Right ventricle myocardium inferior (tissue), 1 donor: Measurements from ENCODE around the gene NOMO2. TPM values are rescaled to one million over a fixed set of nuclear protein-coding genes. Genes with fewer than 3 reads are reported as not detected.
A peak's percentile ranks its signal among the peaks of the same experiment; 100 is the strongest.
"Not testable (repeated sequence)": the region's sequence is repeated elsewhere in the genome, so short reads cannot be mapped to it uniquely, and the experiment has no call there.

Experiments used
- ATAC-seq: fragments of 200-7000 bp; cut with Tn5 transposase; one replicate; pipeline ENCODE4 v1.9.1; 2020; ENCODE audit warnings: mild to moderate bottlenecking, moderate library complexity
- DNase-seq: peaks from one replicate; pipeline ENCODE4 v3.0.0; 2021; ENCODE audit errors: missing footprints
- intact Hi-C: fragments of 100-400 bp; cut with DNase I; formaldehyde crosslinking; loops from one replicate; pipeline ENCODE4 v1.11.0; 2022
- total RNA-seq: library from RNA; stranded (reverse); fragmentation: NEBNext Ultra II Directional; extraction: Animal tissue kit (Norgen Biotek cat#: 25700); gene quantifications from one replicate; pipeline ENCODE4 v1.2.1, GENCODE V29; 2021
- donor health status: DM: no; HTN: yes; CAD: no; lungs with severe emphysema.

NOMO2 gene
- total RNA-seq, 1 donor from 2014 or later: 175 TPM

- intact Hi-C loops: not testable (repeated sequence)
- DNase-seq: peak; percentile 79
- peak; percentile 92 for ATAC-seq
These were observed 26.3 kb downstream of the NOMO2 start for GRCh38 chr16:18535519-18536168.

DNA sequence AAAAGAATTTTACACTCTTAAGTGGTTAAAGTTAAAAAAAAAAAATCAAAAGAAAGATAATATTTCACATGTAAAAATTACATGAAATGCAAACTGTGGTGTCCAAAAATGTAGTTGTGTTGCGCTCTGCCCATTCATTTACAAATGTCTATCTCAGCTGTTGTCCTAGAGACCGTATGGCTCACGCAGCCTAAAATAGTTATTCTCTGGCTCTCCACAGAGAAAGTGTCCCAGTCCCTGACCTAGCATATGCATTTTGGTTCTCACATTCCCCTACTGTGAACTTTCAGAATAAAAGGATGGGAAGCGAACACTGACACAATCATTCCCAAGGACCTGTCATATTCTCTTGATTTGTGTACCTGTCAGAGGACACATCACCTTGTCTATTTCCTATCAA is 27.6 kb downstream of the NOMO2 start:
- DNase-seq, intact Hi-C loops: not testable (repeated sequence)
- ATAC-seq: peak; percentile 48

DNA sequence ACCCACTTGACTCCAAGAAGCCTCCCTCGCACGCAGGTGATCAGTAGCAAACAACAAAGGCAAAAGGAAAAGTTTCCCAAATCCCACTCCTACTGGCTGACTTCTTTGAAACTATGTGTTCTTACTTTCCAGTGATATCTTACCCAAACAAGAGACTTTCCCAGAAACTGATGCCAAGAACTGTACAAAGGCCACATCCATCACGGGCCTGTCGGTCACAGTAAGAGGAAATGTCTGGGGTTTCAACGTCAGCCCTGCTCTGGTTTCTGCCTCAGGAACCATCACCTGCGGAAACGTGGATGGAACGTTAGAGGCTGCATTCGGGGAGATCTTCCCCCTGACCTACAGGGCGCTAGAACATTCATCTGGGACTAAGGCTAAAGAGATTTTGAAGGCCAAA is 30.6 kb downstream of the NOMO2 start:
- DNase-seq, ATAC-seq, intact Hi-C loops: not testable (repeated sequence)

DNA sequence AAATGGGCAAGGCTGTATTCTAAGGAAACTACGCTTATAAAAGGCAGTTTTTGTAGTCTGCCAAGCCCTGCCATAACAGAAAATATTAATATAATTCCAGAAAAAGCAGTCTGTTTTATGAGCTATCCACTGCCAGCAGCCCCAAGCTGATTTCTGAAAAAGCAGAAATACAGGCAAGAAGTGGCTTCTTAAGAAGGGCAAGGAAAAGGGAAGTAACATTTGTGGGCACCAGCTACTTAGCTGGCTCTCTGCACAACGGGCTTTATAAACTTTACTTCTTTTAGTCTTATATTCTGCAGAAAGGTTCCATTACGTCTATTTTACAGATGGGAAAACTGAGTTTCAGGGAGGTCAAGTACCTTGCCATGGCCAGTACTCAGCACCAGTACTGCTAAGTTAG is 31.6 kb downstream of the NOMO2 start:
- ATAC-seq, intact Hi-C loops, DNase-seq: not testable (repeated sequence)

DNA sequence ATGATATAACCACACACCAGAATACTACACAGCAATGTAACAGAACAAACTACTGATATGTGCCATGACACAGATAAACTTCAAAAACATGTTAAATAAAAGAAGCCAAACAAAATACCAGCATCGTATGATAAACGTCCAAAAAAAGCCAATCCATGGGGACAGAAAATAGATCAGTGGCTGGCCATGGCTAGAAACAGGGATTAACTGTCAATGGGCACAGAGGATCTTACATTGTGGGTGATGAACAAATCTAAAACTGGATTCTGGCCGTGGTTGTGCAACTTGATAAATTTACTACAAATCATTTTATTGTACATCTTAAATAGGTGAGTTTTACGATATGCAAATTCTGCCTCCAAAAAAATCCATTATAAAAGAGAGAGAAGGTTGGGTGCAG is 35.4 kb downstream of the NOMO2 start:
- intact Hi-C loops, DNase-seq, ATAC-seq: not testable (repeated sequence)

- DNase-seq, intact Hi-C loops, ATAC-seq: not testable (repeated sequence)
These were observed 35.9 kb downstream of the NOMO2 start for GRCh38 chr16:18525882-18526482.

DNA sequence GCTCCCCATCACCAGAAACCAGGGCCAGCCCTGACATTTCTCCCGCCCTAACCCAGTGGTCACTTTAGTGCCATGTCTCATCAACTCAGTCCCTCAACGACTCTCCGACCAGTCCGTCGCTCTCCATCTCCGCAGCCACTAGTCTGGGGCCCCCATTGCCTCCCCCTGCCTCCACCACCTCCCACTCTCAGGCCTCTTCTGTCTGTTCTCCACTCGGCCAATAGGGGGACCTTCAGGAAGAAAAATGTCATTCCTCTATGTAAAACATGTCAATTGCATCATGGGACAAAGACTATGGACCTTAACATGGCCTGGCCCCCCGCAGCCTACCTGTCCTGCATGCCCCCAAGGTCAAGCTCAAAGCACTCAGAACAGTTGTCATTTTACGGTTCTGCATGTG is 39.3 kb downstream of the NOMO2 start:
- intact Hi-C loops, ATAC-seq, DNase-seq: not testable (repeated sequence)

GRCh38 chr16:18521445-18522181 is 40.3 kb downstream of the NOMO2 start:
- DNase-seq, intact Hi-C loops: not testable (repeated sequence)
- peak; percentile 64 for ATAC-seq

- ATAC-seq, intact Hi-C loops: not testable (repeated sequence)
These were observed 43.2 kb downstream of the NOMO2 start for GRCh38 chr16:18518536-18519283.

GRCh38 chr16:18498430-18498829 is 63.5 kb downstream of the NOMO2 start:
- DNase-seq, intact Hi-C loops: not testable (repeated sequence)
- peak; percentile 64 for ATAC-seq

More at GRCh38 chr16:18518536-18519283, 43.2 kb downstream of the NOMO2 start:
- not testable (repeated sequence) for DNase-seq

GRCh38 chr16:18497032-18497431 is 64.9 kb downstream of the NOMO2 start:
- intact Hi-C loops, ATAC-seq: not testable (repeated sequence)

GRCh38 chr16:18492118-18492897 is 69.6 kb downstream of the NOMO2 start:
- DNase-seq, intact Hi-C loops, ATAC-seq: not testable (repeated sequence)

More at GRCh38 chr16:18497032-18497431, 64.9 kb downstream of the NOMO2 start:
- not testable (repeated sequence) for DNase-seq

- intact Hi-C loops, DNase-seq, ATAC-seq: not testable (repeated sequence)
These were observed 125.9 kb downstream of the NOMO2 start for GRCh38 chr16:18436025-18436424.

DNA sequence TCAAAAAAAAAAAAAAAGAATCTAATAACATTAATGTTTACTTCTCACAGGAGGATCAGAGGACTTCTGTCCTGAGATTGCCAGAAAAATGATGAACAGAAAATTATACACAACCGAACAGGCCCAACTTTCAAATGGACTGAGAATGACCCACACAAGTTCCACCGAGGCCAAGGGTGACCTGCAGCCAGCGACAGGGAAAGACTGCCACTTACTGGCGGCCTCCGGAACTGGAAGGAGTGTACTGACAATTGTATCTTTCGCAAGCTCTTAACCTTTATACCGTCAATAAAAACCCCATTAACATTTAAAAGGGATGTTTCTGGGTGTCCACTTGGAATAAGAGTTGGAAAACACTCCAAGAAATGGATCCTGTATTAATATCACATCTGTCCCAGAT is 146.1 kb downstream of the NOMO2 start:
- peak; percentile 40 for ATAC-seq
- intact Hi-C loops: not testable (repeated sequence)

GRCh38 chr16:18409532-18410293 is 152.2 kb downstream of the NOMO2 start:
- DNase-seq, ATAC-seq, intact Hi-C loops: not testable (repeated sequence)

More for the DNA sequence above, 146.1 kb downstream of the NOMO2 start:
- DNase-seq: not testable (repeated sequence)

- intact Hi-C loops, DNase-seq: not testable (repeated sequence)
- ATAC-seq: peak; percentile 94
These were observed 159.8 kb downstream of the NOMO2 start for GRCh38 chr16:18401851-18402657.
